Measurements from ENCODE around the gene ABLIM1. TPM values are rescaled to one million over a fixed set of nuclear protein-coding genes. Genes with fewer than 3 reads are reported as not detected.

The ABLIM1 gene
- total RNA-seq, 1 donor from 2014 or later: 105 TPM

GRCh38 chr10:114565066-114565465, 93.0 kb downstream of the ABLIM1 start:
- no peak for TF ChIP-seq CTCF (IDR thresholded peaks at IDR 0.05; ENCODE audit: unreplicated experiment)
- Mint-ChIP-seq H3K4me3 (no peak overlapping the region), H3K27me3 (ENCODE audit: low read depth) (no peaks in the 10 kb centered on the region), H3K36me3 (no peaks in the 10 kb centered on the region), H3K9me3 (no peaks in the 10 kb centered on the region), H3K4me1 (peaks cover 2% of the 10 kb centered on the region), H3K27ac (no peak overlapping the region)
- DNase-seq (ENCODE audit: low spot score in 2 of 2, unreplicated experiment in 2 of 2): no peak

GRCh38 chr10:114561008-114561523, 97.0 kb downstream of the ABLIM1 start:
- peaks cover 2% of the 10 kb centered on the region for H3K4me1 Mint-ChIP-seq
- no peaks in the 10 kb centered on the region for H3K27me3 Mint-ChIP-seq (ENCODE audit: low read depth)
- DNase-seq (ENCODE audit: low spot score in 2 of 2, unreplicated experiment in 2 of 2): no peak
- peaks cover 20% of the 10 kb centered on the region for H3K9me3 Mint-ChIP-seq
- H3K27ac Mint-ChIP-seq: no peak overlapping the region
- H3K36me3 Mint-ChIP-seq: peaks cover 19% of the 10 kb centered on the region
- H3K4me3 Mint-ChIP-seq: no peak overlapping the region
- no peak for TF ChIP-seq CTCF (IDR thresholded peaks at IDR 0.05; ENCODE audit: unreplicated experiment)

DNA sequence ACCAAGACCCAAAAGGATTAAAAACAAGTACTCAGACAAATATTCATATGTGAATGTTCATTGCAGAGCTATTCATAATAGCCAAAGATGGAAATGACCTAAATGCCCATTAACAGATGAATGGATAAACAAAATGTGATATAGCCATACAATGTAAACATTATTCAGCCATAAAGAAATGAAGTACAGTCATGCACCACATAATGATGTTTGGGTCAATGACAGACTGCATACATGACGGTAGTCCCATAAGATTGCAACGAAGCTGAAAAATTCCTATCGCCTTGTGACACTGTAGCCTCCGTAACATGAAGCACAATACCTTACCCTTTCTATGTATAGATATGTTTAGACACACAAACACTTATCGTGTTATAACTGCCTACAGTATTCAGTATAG, 97.9 kb downstream of the ABLIM1 start:
- H3K36me3 Mint-ChIP-seq: peaks cover 19% of the 10 kb centered on the region

DNA sequence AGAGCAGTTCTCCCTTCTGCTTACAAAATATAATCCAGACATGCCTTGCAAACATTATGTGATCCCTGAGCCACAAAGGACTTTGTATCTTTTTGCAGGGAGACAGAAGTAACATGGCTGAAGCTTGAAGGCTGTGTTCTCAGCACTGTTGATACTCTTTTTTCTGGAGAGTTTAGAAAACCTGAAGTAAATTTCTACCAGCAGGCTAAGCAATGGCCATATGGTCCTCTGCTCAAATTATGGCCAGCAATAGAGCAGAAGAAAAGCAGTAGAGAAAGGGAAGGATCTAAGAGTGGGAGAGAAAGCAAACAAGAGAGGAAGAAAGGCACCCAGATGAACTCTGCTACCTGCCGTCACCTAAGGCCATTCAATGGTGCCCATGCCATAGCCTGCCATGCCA, 98.4 kb downstream of the ABLIM1 start:
- Mint-ChIP-seq H3K4me3 (no peak overlapping the region), H3K9me3 (peaks cover 22% of the 10 kb centered on the region), H3K27ac (no peak overlapping the region), H3K4me1 (peaks cover 2% of the 10 kb centered on the region), H3K36me3 (peaks cover 19% of the 10 kb centered on the region), H3K27me3 (ENCODE audit: low read depth) (no peaks in the 10 kb centered on the region)
- no peak for TF ChIP-seq CTCF (IDR thresholded peaks at IDR 0.05; ENCODE audit: unreplicated experiment)
- no peak for DNase-seq (ENCODE audit: low spot score in 2 of 2, unreplicated experiment in 2 of 2)

More for the DNA sequence above, 97.9 kb downstream of the ABLIM1 start:
- Mint-ChIP-seq H3K4me3 (no peak overlapping the region), H3K9me3 (peaks cover 22% of the 10 kb centered on the region), H3K27me3 (ENCODE audit: low read depth) (no peaks in the 10 kb centered on the region), H3K27ac (no peak overlapping the region), H3K4me1 (peaks cover 2% of the 10 kb centered on the region)
- no peak for TF ChIP-seq CTCF (IDR thresholded peaks at IDR 0.05; ENCODE audit: unreplicated experiment)
- DNase-seq (ENCODE audit: low spot score in 2 of 2, unreplicated experiment in 2 of 2): no peak

DNA sequence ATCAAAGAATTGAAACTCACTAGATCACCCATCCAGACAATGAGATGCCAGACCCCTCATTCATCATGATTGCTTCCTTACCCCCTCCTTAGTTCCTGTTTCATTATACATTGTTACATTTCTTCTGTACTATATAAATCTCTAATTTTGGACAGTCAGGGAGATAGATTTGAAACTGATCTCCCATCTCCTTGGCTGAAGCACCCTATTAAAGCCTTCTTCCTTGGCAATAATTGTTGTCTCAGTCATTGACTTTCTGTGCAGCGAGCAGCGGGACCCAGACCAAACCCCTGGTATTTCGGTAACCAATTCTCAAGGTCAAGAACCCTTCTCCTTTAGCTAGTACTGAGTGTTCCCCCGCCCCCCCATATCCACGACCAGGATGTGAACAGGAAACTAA, 100.2 kb downstream of the ABLIM1 start:
- H3K4me3 Mint-ChIP-seq: no peak overlapping the region
- H3K27me3 Mint-ChIP-seq (ENCODE audit: low read depth): no peaks in the 10 kb centered on the region

More for the DNA sequence above, 100.2 kb downstream of the ABLIM1 start:
- no peak overlapping the region for H3K27ac Mint-ChIP-seq
- H3K4me1 Mint-ChIP-seq: peaks cover 2% of the 10 kb centered on the region
- no peak for DNase-seq (ENCODE audit: low spot score in 2 of 2, unreplicated experiment in 2 of 2)
- H3K9me3 Mint-ChIP-seq: peaks cover 22% of the 10 kb centered on the region
- no peak for TF ChIP-seq CTCF (IDR thresholded peaks at IDR 0.05; ENCODE audit: unreplicated experiment)
- H3K36me3 Mint-ChIP-seq: peaks cover 19% of the 10 kb centered on the region
